T-helper 1 cell treated with Interleukin-12 subunit alpha and Interleukin-12 subunit beta and Interleukin-4 antibody, amounts not matched to agents 30 ng/mL and 1 ng/mL, for 36 hours (primary cell): Measurements from ENCODE around the gene SIX4. TPM values are rescaled to one million over a fixed set of nuclear protein-coding genes. Genes with fewer than 3 reads are reported as not detected.

Experiments
- intact Hi-C: fragments of 100-400 bp; cut with micrococcal nuclease; formaldehyde crosslinking; loops from one replicate; pipeline ENCODE4 v1.15.1; 2024
- total RNA-seq: library from RNA; stranded (reverse); gene quantifications from 2 replicates; pipeline ENCODE4 v1.2.3, GENCODE V29; 2022

The SIX4 gene
- total RNA-seq, 1 donor from 2014 or later: 1.4 TPM

DNA sequence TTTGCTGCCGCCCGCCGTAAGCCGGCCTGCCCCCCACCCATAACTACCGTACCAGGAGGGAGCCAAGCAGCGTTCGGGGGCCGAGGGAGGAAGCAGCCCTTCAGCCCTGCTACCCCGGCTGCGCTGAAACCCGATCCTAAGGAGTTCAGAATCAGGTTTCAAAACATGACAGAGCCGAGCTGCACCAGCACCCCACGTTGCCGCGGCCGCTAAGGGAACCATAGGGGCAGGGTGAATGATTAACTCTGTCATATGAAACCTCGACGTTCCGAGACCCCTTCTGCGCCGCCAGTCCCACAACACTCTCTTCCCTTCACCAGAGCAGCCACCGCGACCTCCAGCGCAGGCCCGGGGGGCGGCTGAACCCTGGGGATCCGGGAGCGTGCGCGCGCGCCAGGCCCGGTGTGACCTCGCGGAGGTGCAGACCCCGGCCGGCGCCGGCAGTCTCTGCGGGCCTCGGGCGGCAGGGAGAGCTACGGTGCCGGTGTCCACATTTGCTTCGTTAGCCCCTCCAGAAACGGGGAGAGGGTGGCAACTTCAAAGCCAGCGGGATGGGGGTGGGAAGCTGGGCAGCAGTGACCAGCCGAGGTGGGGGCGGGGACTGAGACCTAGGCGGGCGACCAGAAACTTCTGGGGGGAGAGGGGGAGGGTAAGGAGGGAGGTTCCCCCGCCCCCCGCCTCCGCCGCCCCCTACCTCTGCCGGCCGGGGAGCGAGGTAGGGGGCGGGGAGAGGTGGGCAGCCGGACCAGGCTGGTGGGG lies 1.6 kb downstream of the SIX4 start:
- intact Hi-C loops: loop anchor here (1.0 to 5.0 kb wide), 3 partner anchors 72 to 259 kb away; partner anchors contain the start of genes SIX6, SLC38A6 and TRMT5

DNA sequence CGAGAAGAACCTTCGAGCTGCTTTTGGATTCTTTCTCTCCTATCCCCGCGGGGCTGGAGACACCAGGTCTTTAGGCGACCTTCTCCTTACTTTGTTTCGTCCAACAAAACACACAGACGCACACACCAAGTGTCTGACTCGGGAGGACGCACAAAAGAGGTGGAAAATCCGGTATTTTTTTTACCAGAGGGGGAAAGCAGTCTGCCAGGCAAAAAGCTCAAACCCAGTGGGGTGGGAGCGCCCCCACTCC lies 2.1 kb downstream of the SIX4 start:
- intact Hi-C loops: loop anchor here (2.0 to 5.0 kb wide), 2 partner anchors 71 to 215 kb away; partner anchors contain the start of gene SIX6

DNA sequence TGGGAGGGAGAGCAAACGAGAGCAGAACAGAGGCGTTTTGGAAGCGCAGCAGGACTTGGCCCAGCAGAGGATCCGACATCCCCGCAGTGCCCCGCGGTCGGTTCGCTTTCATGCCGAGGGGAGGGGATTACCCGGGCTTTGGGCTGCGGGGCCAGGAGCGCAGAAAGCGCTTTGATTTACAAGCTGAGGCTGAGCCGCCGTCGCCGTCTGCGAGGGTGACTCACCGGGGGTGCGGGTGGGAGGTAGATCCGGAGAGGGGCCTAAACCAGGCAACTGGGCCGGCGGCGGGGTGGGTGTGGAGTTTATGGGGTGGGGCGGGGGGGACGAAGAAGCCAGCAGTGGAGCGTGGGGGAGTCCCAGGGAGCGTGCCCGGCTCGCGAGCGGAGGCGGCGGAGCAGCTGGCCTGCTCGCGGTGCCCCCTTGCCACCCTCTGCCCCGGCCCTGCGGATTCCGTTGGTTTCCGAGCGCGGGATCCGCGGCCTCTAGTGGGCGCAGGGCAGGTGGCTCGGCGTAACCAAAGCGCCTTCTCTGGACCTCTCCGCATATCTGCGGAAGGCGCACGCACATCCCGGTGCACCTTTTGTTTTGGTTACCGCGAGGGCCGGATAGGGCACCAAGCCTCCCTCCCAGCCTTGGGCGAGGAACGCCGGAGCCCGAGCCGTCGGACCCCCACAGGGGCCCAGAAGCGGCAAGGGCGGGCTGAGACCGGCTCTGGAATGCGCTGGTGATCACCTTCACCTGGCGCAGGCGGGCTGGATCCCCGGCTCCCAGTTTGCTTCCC lies 2.6 kb downstream of the SIX4 start:
- intact Hi-C loops: loop anchor here (2.0 to 5.0 kb wide), 3 partner anchors 65 to 214 kb away; partner anchors contain the start of gene SIX6

DNA sequence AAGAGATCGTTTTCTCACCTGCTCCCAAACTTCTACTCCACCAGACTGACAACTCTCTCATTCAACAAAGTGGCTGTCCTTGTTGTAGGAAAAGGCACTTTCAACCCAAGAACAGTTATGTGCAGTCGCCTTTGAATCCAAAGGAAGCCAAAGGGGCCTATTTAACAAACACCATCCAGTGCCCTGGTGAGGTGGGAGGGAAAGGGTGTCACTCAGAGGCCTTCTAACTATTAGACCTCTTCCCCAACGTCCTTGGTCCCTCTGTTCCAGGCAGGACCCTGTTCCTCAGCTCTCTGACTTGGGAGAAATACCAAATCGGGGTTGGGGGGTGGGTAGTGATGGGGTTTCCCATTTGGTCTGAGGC lies 3.2 kb downstream of the SIX4 start:
- intact Hi-C loops: loop anchor here (2.0 to 5.0 kb wide), 2 partner anchors 64 to 214 kb away; partner anchors contain the start of gene SIX6

DNA sequence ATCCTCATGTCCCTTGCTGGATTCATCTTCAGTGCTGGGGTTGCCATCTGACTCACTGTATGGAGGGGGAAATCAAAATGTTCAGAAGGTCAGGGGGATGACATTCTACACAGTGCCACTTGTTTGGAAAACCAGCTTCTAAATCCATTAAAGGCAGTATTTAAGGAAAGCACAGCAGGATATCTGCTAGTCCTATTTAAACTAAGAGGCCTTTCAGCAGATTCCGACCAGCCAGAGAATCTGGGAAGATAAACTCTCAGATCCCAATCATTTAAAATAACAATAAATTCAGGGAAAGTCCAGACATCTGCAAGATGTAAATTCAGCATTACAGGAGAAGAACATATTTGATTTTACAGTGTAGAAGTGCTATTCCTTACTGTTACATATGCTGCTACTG lies 3.8 kb downstream of the SIX4 start:
- intact Hi-C loops: loop anchor here (2.0 to 5.0 kb wide), 2 partner anchors 64 to 213 kb away; partner anchors contain the start of gene SIX6

DNA sequence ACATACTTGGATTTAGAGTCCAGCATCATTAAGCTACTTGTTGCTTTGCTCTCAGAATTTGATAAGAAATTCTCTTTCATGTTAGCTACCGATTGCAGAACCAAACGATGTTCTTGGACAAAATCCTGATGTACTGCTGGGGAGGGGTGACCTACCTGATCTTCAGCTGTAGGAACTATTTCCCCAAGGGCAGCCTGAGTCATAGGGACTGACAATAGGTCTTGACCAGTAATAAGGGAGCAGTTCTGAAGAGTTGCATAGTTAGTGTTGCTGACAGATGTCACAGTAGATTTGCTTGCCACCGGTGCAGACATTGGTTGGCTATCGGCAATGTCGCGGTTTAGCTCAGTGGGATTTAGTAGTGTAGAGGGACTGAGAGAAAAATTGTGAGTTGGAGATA lies 10.6 kb downstream of the SIX4 start:
- intact Hi-C loops: no loop called here

DNA sequence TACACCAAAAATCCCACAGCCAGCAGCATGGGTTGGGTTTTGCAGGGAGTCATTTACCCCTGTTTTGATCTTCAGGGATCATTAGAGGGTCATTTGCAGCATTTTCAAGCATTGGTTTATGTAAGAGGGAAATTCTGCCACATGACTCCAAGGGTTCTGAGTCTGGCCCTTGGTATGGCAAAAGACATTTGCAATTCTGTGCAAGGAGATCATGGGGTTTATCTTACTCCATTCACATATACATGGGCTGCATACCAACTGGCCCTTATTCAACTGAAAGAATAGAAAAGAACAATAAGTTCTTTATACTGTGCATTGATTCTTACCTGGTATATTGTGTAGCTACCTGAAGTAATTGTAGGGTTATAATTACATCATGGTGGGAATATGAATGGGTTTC lies 13.7 kb downstream of the SIX4 start:
- intact Hi-C loops: no loop called here

DNA sequence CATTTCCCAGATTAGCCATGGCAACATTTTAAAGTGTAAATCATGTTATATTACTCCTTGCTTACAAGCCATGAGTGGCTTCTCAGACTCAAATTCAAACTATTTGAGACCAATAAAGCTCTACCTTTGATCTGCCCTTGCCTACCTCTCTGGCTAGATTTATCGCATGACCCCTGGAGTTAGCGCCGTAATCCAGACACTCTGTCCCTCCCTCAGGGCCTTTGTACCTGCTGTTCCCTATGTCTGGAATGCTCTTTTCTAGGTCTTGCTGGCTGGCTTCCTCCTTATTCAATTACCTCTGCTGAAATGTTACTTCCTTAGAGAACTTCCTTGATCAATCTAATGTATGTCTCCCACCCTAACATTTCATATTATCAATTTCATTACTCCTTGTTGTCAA lies 16.3 kb downstream of the SIX4 start:
- intact Hi-C loops: no loop called here

DNA sequence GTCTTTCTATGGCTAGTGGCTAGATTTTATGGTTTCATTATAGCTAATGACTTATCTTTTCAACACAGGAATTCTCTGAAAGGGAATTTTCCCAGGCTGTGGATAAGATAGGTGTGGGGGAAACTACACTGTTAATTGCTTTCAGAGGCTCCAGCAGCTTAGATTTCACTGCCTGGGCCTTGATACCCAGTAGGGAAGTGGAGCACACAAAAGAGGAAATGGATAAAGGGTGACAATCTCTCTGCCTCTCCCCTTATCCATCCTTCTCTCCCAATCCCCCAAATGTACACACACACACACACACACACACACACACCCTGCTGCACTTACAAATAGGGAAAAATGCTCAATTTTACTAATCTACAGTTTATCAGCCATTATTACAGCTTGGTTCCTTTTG lies 19.1 kb downstream of the SIX4 start:
- intact Hi-C loops: no loop called here

DNA sequence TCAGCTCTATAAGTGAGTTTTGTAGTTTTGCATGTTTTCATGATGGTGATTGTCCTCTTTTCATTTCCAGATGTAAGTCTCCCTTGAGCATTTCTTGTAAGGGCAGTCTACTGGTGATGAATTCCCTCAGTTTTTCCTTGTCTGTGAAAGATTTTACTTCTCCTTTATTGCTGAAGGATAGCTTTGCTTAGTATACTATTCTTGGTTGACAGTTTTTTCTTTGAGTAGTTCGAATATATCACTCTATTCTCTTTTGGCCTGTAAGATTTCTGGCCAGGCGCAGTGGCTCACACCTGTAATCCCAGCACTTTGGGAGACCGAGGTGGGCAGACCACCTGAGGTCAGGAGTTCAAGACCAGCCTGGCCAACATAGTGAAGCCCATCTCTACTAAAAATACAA lies 23.6 kb downstream of the SIX4 start:
- intact Hi-C loops: no loop called here

DNA sequence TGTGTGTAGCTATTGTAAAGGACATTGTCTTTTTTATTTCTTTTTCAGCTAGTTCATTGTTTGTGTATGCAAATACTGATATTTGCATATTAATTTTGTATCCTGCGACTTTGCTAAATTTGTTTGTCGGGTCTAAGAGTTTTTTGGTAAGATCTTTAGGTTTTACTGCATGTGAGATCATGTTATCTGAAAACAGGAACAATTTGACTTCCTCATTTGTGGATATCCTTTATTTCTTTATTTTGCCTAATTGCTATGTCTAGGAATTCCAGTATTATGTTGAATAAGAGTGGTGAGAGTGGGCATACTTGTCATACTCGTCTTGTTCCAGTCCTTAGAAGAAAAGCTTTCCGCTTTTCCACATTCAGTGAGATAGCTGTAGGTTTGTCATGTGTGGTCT lies 28.8 kb downstream of the SIX4 start:
- intact Hi-C loops: no loop called here

DNA sequence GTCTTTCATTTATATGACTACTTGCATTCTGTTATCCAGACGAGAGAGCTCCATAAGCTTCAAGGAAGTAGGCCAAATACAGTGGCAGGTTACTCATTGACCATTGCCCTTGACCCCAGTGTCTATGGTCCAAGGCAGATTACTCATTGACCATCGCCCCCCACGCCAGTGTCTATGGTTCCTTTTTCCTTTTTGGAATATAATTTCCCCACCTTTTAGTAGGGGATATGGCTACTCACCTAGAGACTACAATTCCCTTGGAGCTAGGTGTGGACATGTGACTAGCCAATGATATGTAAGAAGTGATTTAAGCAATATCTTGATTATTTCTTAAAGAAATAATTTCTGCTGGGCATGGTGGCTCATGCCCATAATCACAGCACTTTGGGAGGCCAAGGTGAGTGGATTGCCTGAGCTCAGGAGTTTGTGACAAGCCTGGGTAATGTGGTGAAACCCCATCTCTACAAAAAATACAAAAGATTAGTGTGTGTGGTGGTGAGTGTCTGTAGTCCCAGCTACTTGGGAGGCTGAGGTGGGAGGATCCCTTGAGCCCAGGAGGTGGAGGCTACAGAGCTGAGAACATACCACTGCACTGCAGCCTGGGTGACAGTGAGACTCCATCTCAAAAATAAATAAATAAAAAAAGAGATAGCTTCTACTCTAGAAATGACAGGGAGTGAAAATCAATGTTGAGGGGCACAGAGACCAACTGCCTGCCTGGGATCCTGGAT lies 32.6 kb downstream of the SIX4 start:
- intact Hi-C loops: no loop called here

DNA sequence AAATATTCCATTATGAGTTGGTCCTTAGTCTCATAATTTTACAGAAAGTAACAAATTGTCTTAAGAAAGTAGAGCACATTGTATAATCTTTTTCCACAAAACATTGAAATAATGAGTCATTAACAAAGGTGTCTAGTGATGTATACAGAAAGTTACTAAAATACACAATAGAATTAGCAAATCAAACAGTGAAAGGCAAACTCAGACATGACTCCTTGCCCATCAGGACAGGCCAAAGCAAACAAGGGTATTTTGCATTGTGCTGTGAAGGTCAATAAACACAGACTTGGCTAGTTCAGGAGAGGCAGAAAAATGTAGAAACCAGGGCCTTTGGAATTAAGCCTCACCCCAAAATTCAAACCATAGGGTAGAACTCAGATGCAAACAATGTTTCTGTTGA lies 37.3 kb downstream of the SIX4 start:
- intact Hi-C loops: no loop called here

DNA sequence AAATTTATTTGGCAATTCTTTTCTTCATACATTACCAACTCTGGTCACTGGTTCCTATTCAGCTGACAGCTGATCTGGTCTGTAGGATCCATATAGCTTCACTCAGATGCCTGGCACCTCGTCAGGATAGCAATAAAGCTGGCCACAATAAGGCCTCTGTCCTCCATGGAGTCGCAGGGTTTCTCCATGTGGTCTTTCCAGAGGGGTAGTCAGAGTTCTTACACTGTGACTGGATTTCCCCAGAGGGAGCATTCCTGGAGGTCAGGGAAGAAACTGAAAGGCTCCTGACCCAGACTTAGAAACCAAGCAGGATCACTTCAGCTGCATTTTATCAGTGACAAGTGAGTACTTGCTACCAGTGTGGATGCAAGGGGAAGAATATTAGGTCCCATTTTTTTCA lies 39.9 kb downstream of the SIX4 start:
- intact Hi-C loops: no loop called here

DNA sequence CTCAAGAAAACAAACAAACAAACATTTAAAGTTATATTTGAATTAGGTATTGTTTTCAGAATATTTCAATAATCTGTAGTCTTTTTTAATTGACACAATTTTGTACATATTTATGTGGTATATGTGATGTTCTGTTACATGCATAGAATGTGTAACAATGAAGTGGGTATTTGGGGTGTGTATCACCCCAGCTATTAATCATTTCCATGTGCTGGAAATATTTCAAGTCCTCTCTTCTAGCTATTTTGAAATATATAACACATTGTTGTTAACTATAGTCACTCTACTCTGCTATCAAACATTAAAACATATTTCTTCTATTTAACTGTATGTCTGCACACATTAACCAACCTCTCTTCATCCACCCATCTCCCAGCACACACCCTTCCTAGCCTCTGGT lies 42.9 kb downstream of the SIX4 start:
- intact Hi-C loops: no loop called here

DNA sequence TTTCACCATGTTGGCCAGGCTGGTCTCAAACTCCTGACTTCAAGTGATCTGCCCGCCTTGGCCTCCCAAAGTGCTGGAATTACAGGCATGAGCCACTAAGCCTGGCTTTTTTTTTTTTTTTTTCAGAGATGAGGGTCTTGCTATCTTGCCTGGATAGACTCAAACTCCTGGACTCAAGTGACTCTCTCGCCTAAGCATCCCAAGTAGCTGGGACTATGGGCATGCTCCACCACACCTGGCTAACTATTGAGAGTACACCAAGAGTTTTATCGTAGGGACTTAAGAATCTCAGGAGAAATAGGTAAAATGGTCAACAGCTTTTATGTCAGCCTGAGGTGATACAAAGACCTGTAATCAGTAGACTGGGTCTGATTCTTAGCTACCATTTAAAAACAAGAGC lies 43.6 kb downstream of the SIX4 start:
- intact Hi-C loops: no loop called here

DNA sequence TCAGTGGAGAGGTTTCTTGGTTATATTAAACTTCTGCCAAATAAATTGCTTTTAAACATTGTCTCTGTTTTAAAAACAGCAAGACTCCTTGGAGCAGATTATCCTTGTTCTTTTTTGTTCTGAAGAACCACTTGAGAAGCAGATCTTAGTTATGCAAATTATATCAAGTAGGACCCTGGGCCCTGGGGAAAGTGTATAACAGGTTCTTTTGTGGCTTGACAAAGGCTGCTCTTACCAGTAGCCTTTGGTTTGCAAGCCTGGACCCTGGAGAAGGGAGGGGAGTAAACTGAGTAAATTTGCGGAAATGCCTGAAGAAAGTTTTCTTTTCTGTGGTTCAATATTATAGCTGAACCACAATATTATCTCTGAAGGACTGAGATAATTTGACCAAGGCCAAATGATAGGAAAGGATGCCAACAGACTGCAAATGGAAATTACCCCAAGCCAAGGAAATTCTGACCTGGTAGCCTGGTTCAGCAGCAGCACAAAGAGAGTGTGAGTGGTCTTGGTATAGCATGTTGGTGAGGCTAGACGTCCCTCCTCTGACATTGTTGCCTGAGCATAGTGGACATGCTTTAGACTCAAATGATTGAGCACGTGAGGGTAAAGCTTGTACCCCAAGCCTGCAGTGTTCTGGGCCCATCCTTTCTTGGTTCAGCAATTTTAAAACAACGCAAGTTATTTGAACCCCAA lies 44.4 kb downstream of the SIX4 start:
- intact Hi-C loops: no loop called here

DNA sequence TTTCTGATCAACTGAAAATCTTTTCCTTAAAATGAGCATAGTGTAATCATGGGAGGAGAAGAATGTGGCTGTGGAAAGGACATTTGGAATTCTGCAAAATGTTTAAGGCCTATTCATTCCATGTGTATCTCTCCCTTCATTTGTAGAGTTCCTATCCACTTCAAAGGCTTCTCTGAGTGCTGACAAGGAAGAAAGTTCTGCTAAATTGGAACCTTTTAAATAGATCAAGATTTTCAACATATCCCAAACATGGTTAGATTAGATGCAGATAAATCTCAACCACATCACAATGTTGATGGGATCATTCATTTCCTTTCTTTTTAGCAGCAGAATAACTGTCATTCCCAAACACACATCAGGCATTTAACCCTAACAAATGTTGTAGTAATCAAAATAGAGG lies 46.5 kb downstream of the SIX4 start:
- intact Hi-C loops: no loop called here

DNA sequence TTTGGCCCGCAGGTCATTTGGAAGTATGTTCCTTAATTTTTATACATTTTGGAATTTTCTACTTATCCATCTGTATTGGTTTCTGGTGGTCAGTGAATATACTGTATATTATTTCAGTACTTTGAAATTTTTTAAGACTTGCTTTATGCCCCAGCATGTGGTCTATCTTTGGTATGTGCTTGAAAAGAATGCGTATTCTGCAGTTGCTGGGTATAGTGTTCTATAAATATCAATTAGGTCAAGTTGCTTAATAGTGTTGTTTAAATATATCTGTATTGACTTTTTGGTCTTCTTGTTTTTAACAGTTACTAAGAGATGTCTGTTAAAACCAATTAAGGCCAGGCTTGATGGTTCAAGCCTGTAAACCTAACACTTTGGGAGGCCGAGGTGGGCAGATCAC lies 53.2 kb downstream of the SIX4 start:
- intact Hi-C loops: no loop called here

DNA sequence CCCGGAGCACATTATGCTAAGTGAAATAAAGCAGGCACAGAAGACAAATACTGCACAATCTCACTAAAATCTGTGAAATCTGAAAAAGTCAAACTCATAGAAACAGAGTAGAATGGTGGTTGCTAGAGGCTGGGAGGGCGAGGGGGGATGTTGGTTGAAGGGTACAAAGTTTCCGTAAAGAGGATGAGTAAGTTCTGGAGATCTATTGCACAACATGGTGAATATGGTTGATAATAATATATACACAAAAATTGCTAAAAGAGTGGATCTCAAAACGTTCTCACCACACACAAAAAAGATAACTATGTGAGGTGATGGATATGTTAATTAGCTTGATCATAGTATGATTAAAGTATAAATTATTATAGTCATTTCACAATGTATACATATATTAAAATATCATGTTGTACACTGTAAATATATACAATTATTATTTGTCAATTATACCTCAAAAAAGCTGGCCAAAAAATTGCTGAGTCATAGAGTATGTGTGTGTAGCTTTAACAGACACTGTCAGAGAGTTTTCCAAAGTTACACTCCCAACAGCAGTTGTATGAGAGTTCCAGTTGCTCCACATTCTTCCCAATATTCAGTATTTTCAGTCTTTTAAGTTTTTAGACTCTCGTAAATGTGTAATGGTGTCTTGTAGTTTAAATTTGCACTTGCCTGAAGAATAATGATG lies 55.6 kb downstream of the SIX4 start:
- intact Hi-C loops: no loop called here

DNA sequence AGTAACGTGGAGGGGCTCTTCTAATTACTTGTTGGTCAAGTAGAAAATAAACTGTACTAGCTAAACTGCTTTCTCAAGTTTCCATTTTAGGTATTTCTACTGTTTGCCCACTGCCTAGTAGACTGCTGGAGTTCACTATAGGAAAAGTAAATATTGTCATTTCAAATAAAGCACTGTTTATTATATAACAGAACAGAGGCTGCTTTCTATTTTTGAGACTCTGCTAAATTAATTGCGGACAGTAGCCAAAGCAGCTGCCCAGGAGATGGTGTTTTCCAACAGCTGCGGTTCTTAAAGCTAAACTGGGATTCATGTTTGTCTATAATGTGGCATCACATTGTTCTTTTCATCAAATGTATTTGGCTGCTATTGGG lies 59.0 kb downstream of the SIX4 start:
- intact Hi-C loops: no loop called here
